HepG2 (cell line): Measurements from ENCODE around the gene IQCE. TPM values are rescaled to one million over a fixed set of nuclear protein-coding genes. Genes with fewer than 3 reads are reported as not detected.

ENCODE experiments used
- ATAD3A ChIP-seq: sonication (generic); formaldehyde crosslinking; IDR thresholded peaks from 2 replicates; pipeline ENCODE4 v1.4.0; 2020; ENCODE audit warnings: missing genetic modification reagents
- ATM ChIP-seq: fragments of 450-650 bp; IDR thresholded peaks from 2 replicates; pipeline ENCODE4 v1.7.1; 2017; ENCODE audit warnings: mild to moderate bottlenecking, borderline replicate concordance
- CBX2 ChIP-seq, 2 experiments: fragments of 200-600 bp in 1 of 2; sonication (generic); formaldehyde crosslinking in 1 of 2; IDR thresholded peaks; 2 replicates each; pipeline versions ENCODE4 v1.7.0 to v1.8.1; 2018 to 2022; ENCODE audit warnings: low read depth in 2 of 2, low read length in 1 of 2, mild to moderate bottlenecking in 1 of 2, missing genetic modification reagents in 1 of 2
- ETV5 ChIP-seq: IDR thresholded peaks from 2 replicates; pipeline ENCODE4 v1.6.1; 2018; ENCODE audit warnings: missing biosample characterization, missing genetic modification reagents, inconsistent platforms, borderline replicate concordance
- GPN1 ChIP-seq: sonication (generic); formaldehyde crosslinking; IDR thresholded peaks from 2 replicates; pipeline ENCODE4 v1.5.1; 2020; ENCODE audit warnings: missing genetic modification reagents, borderline replicate concordance
- IRX3 ChIP-seq: sonication (generic); formaldehyde crosslinking; IDR thresholded peaks from 2 replicates; pipeline ENCODE4 v1.8.1; 2023; ENCODE audit warnings: mild to moderate bottlenecking, low read depth, missing genetic modification reagents, borderline replicate concordance
- NAIF1 ChIP-seq: sonication (generic); formaldehyde crosslinking; IDR thresholded peaks from 2 replicates; pipeline ENCODE4 v1.5.0; 2020; ENCODE audit warnings: mild to moderate bottlenecking, missing genetic modification reagents, borderline replicate concordance
- NFIB ChIP-seq: sonication (generic); formaldehyde crosslinking; IDR thresholded peaks from 2 replicates; pipeline ENCODE4 v1.9.0; 2021; ENCODE audit warnings: missing genetic modification reagents, mild to moderate bottlenecking, borderline replicate concordance
- NR3C1 ChIP-seq: sonication (generic); formaldehyde crosslinking; IDR thresholded peaks from 2 replicates; pipeline ENCODE4 v1.4.0; 2020; ENCODE audit warnings: missing genetic modification reagents
- POLR2A ChIP-seq, 2 experiments: IDR thresholded peaks; 2 replicates each; pipeline ENCODE4 v1.6.1; 2011; ENCODE audit warnings: low read depth in 2 of 2, low read length in 2 of 2, mild to moderate bottlenecking in 1 of 2, moderate library complexity in 1 of 2; ENCODE audit not compliant: insufficient read depth in 1 of 2
- POLR2AphosphoS2 ChIP-seq: IDR thresholded peaks from 2 replicates; pipeline ENCODE4 v1.6.1; 2011; ENCODE audit warnings: low read depth, low read length, improper control_type of control experiment
- RFXAP ChIP-seq: sonication (generic); formaldehyde crosslinking; IDR thresholded peaks from 2 replicates; pipeline ENCODE4 v1.4.0; 2020; ENCODE audit warnings: missing genetic modification reagents, borderline replicate concordance
- SAP130 ChIP-seq: IDR thresholded peaks from 2 replicates; pipeline ENCODE4 v1.6.1; 2016; ENCODE audit warnings: low read depth
- SKIL ChIP-seq: sonication (generic); formaldehyde crosslinking; IDR thresholded peaks from 2 replicates; pipeline ENCODE4 v1.8.0; 2022; ENCODE audit warnings: missing genetic modification reagents, mild to moderate bottlenecking, moderate library complexity, borderline replicate concordance
- SOX5 ChIP-seq: IDR thresholded peaks from 2 replicates; pipeline ENCODE4 v1.6.1; 2016; ENCODE audit warnings: borderline replicate concordance
- TBX2 ChIP-seq: sonication (generic); formaldehyde crosslinking; IDR thresholded peaks from 2 replicates; pipeline ENCODE4 v1.5.0; 2020; ENCODE audit warnings: missing genetic modification reagents, mild to moderate bottlenecking, borderline replicate concordance
- ZBTB49 ChIP-seq: sonication (generic); formaldehyde crosslinking; IDR thresholded peaks from 2 replicates; pipeline ENCODE4 v1.4.0; 2020; ENCODE audit warnings: missing genetic modification reagents, borderline replicate concordance
- ZNF12 ChIP-seq: sonication (generic); formaldehyde crosslinking; IDR thresholded peaks from 2 replicates; pipeline ENCODE4 v1.5.0; 2020; ENCODE audit warnings: missing genetic modification reagents
- ZNF235 ChIP-seq: sonication (generic); formaldehyde crosslinking; IDR thresholded peaks from 2 replicates; pipeline ENCODE4 v1.8.1; 2023; ENCODE audit warnings: mild to moderate bottlenecking, missing genetic modification reagents, borderline replicate concordance
- ZNF296 ChIP-seq: sonication (generic); formaldehyde crosslinking; conservative IDR thresholded peaks from 2 replicates; pipeline ENCODE4 v1.5.0; 2020; ENCODE audit warnings: mild to moderate bottlenecking, missing genetic modification reagents
- ZNF3 ChIP-seq: IDR thresholded peaks from 2 replicates; pipeline ENCODE4 v1.7.0; 2017; ENCODE audit warnings: inconsistent platforms
- ZNF468 ChIP-seq: sonication (generic); formaldehyde crosslinking; IDR thresholded peaks from 2 replicates; pipeline ENCODE4 v1.8.0; 2022; ENCODE audit warnings: mild to moderate bottlenecking, moderate library complexity, missing genetic modification reagents
- ZNF550 ChIP-seq: sonication (generic); formaldehyde crosslinking; IDR thresholded peaks from 2 replicates; pipeline ENCODE4 v1.4.0; 2020; ENCODE audit warnings: mild to moderate bottlenecking, missing genetic modification reagents, borderline replicate concordance
- ZNF558 ChIP-seq: sonication (generic); formaldehyde crosslinking; IDR thresholded peaks from 2 replicates; pipeline ENCODE4 v1.9.0; 2022; ENCODE audit warnings: mild to moderate bottlenecking, missing genetic modification reagents, borderline replicate concordance
- ZNF724P ChIP-seq: sonication (generic); formaldehyde crosslinking; IDR thresholded peaks from 2 replicates; pipeline ENCODE4 v1.8.0; 2022; ENCODE audit warnings: missing genetic modification reagents, borderline replicate concordance
- ZNF788 ChIP-seq: sonication (generic); formaldehyde crosslinking; IDR thresholded peaks from 2 replicates; pipeline ENCODE4 v1.5.0; 2020; ENCODE audit warnings: mild to moderate bottlenecking, missing genetic modification reagents, borderline replicate concordance
- ZNF841 ChIP-seq: sonication (generic); formaldehyde crosslinking; IDR thresholded peaks from 2 replicates; pipeline ENCODE4 v1.8.1; 2023; ENCODE audit warnings: missing genetic modification reagents, borderline replicate concordance
- ZSCAN22 ChIP-seq: sonication (generic); formaldehyde crosslinking; IDR thresholded peaks from 2 replicates; pipeline ENCODE4 v1.4.0; 2020; ENCODE audit warnings: mild to moderate bottlenecking, missing genetic modification reagents
- polyA plus RNA-seq, 8 experiments: library from polyadenylated mRNA; depleted of rRNA in 3 of 8; stranded (reverse) in 7 of 8; unstranded in 1 of 8; fragments of >200 nt; fragmentation: Illumina TruSeq in 4 of 8; extraction: Trizol in 4 of 8; gene quantifications; 2 replicates each; pipeline versions ENCODE4 v1.2.1 to v1.2.3, GENCODE V29; 2011 to 2016; ENCODE audit warnings: low read depth in 4 of 8, missing spikeins in 1 of 8, mixed read lengths in 1 of 8; ENCODE audit not compliant: insufficient read depth in 1 of 8
- total RNA-seq, 5 experiments: library from RNA; depleted of rRNA; stranded (reverse); fragments of >200 nt; fragmentation: Illumina TruSeq; extraction: Trizol; gene quantifications; 2 replicates each; pipeline ENCODE4 v1.2.3, GENCODE V29; 2016; ENCODE audit warnings: low read depth in 1 of 5

IQCE gene
- total and polyA plus RNA-seq, 2 of the 13 experiments (the other 11 are each of a cell fraction or from before 2014, with no cell fraction given): 1.5 to 2.5 TPM

GRCh38 chr7:2558629-2559282 lies at the start of gene IQCE (continued):
- TF ChIP-seq ETV5 (0 out of 2 replicates have a peak, but pooled peaks have one; percentile 12), NFIB (CRISPR knock-in tag) (no peak), ZBTB49 (CRISPR knock-in tag) (no peak), ZNF468 (CRISPR knock-in tag) (no peak), NR3C1 (no peak), RFXAP (0 out of 2 replicates have a peak, but pooled peaks have one; percentile 18), POLR2AphosphoS2 (no peak), SOX5 (CRISPR knock-in tag) (no peak), CBX2 (IDR thresholded peaks at IDR 0.05; ENCODE audit: low read depth, low read length) (no peak), CBX2 (CRISPR knock-in tag; IDR thresholded peaks at IDR 0.05; ENCODE audit: low read depth) (no peak), SKIL (0 out of 2 replicates have a peak, but pooled peaks have one; percentile 12), IRX3 (CRISPR knock-in tag) (no peak), ZNF788 (CRISPR knock-in tag) (peak; percentile 57; the same call in 1 of the 2 replicates), ZNF296 (CRISPR knock-in tag) (no peak), ZNF558 (CRISPR knock-in tag) (no peak), ATM (no peak), ZNF12 (CRISPR knock-in tag) (no peak), ZNF235 (CRISPR knock-in tag) (0 out of 2 replicates have a peak, but pooled peaks have one; percentile 58), ATAD3A (CRISPR knock-in tag) (no peak), SAP130 (CRISPR knock-in tag) (peak; percentile 95), ZSCAN22 (CRISPR knock-in tag) (no peak), NAIF1 (CRISPR knock-in tag) (no peak; the same call in 1 of the 2 replicates), ZNF3 (peak; percentile 87), POLR2A (IDR thresholded peaks at IDR 0.05; ENCODE audit: insufficient read depth in 1 of 2, low read depth in 2 of 2, low read length in 2 of 2) (no peak), ZNF724P (no peak), GPN1 (CRISPR knock-in tag) (no peak), ZNF841 (CRISPR knock-in tag) (no peak), ZNF550 (no peak), TBX2 (CRISPR knock-in tag) (no peak; the same call in 1 of the 2 replicates)
